Muscle layer of colon (tissue), 2 donors: ENCODE measurements around the gene GSS.

Experiments used
- H3K27ac ChIP-seq: one replicate; pipeline ENCODE4 v1.7.0; 2013; ENCODE audit warnings: low read depth, mild to moderate bottlenecking, low read length, moderate library complexity
- H3K27me3 ChIP-seq, 2 donors: one replicate each; pipeline ENCODE4 v1.7.0; 2013; ENCODE audit warnings: low read length in 2 of 2, mild to moderate bottlenecking in 2 of 2; ENCODE audit not compliant: insufficient read depth in 2 of 2, control insufficient read depth in 1 of 2
- H3K36me3 ChIP-seq: one replicate; pipeline ENCODE4 v1.7.0; 2013; ENCODE audit warnings: mild to moderate bottlenecking, low read length; ENCODE audit not compliant: insufficient read depth
- H3K4me1 ChIP-seq: one replicate; pipeline ENCODE4 v1.7.0; 2013; ENCODE audit warnings: mild to moderate bottlenecking, low read length; ENCODE audit not compliant: insufficient read depth
- H3K4me3 ChIP-seq, 2 donors: one replicate each; pipeline ENCODE4 v1.7.0; 2013; ENCODE audit warnings: low read length in 2 of 2, low read depth in 1 of 2, mild to moderate bottlenecking in 1 of 2, moderate library complexity in 1 of 2
- H3K9ac ChIP-seq: one replicate; pipeline ENCODE4 v1.7.0; 2013; ENCODE audit warnings: low read length
- H3K9me3 ChIP-seq: one replicate; pipeline ENCODE4 v1.7.0; 2013; ENCODE audit warnings: mild to moderate bottlenecking, low read length
- donor health status: abdominal sarcoma.
- donor health status: Adenocarcinoma of cecum.

The GSS gene

DNA sequence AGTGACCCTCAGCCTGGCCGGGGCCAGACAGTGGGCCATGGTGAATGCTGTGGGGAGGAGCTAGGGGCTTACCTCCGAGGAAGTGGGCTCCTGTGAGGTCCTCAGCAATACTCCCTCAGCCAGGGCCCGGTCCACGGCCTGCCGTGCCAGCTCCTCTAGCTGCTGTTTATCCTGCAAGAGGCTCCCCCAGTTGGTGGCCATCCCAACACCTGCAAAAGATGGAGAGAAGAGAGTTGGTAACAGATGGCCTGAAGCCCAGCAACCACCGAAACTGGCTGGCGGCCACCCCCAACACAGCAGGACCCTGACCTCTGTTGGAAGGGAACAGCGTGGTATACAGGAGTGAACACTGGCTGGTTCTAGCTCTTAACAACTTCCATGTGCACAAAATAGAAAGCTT lies 4.0 kb downstream of the GSS start:
- Histone ChIP-seq H3K27ac (no peak overlapping the region), H3K4me1 (peaks cover 14% of the 10 kb centered on the region), H3K9ac (no peak overlapping the region), H3K36me3 (no peaks in the 10 kb centered on the region), H3K4me3 (no peak overlapping the region), H3K27me3 (no peaks in the 10 kb centered on the region), H3K9me3 (no peaks in the 10 kb centered on the region)

DNA sequence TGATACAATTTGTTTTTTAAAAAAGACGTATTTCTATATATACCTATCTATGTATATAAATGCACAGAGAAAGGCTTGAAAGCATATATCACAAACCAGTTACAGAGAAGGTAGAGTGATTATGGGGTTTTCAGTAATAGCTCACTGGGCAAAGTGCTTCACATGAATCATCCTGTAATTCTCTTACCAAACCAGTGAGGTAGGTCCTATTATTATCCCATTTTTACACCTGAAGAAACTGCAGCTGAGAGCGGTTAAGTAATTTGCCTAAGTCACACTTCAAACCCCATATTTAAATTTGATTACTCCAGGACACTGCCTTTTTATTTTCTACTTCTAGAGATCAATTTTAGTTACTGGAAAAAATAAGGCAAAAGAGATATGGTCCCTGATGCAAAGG lies 4.4 kb downstream of the GSS start:
- H3K4me1 ChIP-seq = peaks cover 10% of the 10 kb centered on the region
- H3K9ac ChIP-seq = no peak overlapping the region
- no peak overlapping the region for H3K4me3 ChIP-seq
- no peaks in the 10 kb centered on the region for H3K36me3 ChIP-seq
- no peaks in the 10 kb centered on the region for H3K9me3 ChIP-seq
- no peak overlapping the region for H3K27ac ChIP-seq
- H3K27me3 ChIP-seq = no peaks in the 10 kb centered on the region

DNA sequence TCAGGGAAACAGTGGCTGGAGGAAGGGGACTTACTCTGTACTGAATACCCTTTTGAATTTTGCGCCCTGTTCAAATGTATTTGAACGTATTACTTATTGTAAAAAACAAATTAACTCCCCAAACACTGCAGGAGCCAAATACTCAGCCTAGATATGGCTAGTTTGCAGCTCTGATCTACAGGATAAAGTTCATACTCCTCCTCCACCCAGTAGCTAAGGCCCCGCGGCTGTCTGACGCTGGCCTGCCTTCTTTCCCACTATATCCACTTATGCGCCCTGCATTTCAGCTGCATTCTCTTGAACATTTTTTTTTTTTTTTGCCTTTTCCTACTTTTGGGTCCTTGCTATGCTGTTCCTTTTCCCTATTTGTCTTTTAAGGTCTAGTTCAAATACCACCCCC lies 6.5 kb downstream of the GSS start:
- Histone ChIP-seq H3K27ac (no peak overlapping the region), H3K4me1 (no peaks in the 10 kb centered on the region), H3K27me3 (no peaks in the 10 kb centered on the region), H3K4me3 (no peak overlapping the region), H3K9ac (no peak overlapping the region), H3K36me3 (peaks cover under 1% of the 10 kb centered on the region), H3K9me3 (no peaks in the 10 kb centered on the region)

DNA sequence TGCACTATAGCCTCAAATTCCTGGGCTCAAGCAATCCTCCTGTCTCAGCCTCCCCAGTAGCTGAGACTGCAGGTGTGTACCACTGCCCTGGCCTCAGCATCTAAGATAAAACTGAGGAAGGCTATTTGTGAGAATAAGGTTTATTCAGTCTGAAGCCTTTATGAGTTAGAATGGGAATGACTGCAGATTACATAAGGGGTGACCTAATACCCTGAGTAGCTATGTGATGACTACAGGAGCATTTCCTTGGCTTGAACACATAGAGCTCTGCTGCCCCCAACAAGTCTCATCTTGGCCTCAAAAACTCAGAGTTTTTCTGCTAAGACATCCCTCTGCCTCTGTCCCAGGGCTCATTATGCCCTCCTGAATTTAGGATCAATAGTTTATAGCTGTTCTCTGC lies 7.6 kb downstream of the GSS start:
- Histone ChIP-seq H3K36me3 (peaks cover 7% of the 10 kb centered on the region), H3K4me1 (no peaks in the 10 kb centered on the region), H3K9ac (no peak overlapping the region), H3K27me3 (no peaks in the 10 kb centered on the region), H3K4me3 (no peak overlapping the region), H3K9me3 (no peaks in the 10 kb centered on the region), H3K27ac (no peak overlapping the region)

DNA sequence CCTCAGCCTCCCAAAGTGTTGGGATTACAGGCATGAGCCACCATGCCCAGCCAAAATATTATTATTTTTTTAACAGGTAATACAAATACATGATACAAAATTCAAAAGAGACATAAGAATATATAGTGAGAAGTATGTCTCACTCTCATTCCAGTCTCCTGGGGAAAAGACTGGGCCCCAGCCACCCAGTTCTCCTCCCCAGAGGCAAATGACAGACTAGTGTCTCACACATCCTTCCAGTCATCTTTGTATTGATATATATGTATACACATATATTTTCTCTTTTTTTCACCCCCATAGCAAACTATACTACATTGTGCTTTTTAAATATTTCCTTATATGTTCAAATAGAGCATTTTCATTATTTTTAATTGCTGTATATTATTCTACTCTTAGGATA lies 8.3 kb downstream of the GSS start:
- Histone ChIP-seq H3K4me3 (no peak overlapping the region), H3K27me3 (no peaks in the 10 kb centered on the region), H3K9me3 (no peaks in the 10 kb centered on the region), H3K9ac (no peak overlapping the region), H3K36me3 (peaks cover 13% of the 10 kb centered on the region), H3K4me1 (no peaks in the 10 kb centered on the region), H3K27ac (no peak overlapping the region)

DNA sequence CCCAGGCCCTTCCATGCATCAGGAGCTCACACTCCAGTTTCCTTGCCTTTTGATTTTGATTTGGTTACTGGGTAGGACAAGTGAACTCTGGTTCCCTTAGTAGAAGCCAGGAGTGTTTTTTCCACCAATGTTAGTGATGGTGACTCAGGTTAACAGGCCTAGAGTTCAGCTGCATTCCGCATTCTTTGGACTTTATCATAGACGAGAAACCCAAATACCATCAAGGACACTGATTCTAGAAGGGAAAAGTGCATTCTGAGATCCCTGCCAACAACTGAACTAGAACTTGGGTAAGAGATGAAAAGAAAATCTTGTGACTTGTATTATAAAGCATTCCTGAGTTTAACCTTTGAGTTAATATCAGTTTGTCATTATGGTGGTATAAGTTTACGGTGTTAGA lies 8.9 kb downstream of the GSS start:
- Histone ChIP-seq H3K36me3 (peaks cover 19% of the 10 kb centered on the region), H3K9me3 (no peaks in the 10 kb centered on the region), H3K9ac (no peak overlapping the region), H3K4me3 (no peak overlapping the region), H3K27me3 (no peaks in the 10 kb centered on the region), H3K4me1 (no peaks in the 10 kb centered on the region), H3K27ac (no peak overlapping the region)

DNA sequence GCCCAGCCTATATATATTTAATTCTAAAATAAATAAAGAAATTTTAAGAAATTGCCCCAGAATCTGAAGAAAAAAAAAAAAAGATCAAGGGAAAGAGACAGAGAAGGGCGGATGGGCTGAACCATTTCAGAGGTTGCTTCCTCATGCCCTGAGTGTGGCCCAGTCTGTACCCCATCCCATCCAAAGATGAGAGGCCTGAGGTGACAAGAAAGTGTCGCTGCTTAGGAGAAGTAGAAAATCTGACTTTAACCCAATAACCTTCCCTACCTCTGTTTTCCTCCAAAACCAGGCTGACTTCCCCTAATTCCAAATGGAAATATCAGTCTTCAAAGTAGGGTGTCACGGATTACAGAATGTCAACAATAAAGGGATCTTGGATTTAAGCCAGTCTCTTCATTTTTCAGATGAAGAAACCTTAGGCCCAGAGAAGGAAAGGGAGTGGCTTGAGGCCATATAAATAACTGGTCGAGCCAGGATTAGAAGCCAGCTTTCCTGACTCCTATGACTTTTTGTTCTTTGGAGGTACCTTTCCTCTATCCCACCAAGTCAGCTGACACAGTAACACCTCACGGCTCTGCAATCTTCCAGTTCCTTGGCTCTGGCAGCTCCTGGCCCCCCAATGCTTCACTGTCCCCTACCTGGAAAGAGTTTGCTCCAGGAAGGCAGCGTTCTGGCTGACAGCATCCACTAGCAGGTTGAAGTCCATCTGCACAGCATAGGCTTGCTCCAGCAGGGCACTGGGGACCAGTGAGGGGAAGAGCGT lies 10.1 kb downstream of the GSS start:
- Histone ChIP-seq H3K4me3 (no peak overlapping the region), H3K9me3 (no peaks in the 10 kb centered on the region), H3K9ac (no peak overlapping the region), H3K36me3 (peaks cover 24% of the 10 kb centered on the region), H3K4me1 (no peaks in the 10 kb centered on the region), H3K27me3 (no peaks in the 10 kb centered on the region), H3K27ac (no peak overlapping the region)

DNA sequence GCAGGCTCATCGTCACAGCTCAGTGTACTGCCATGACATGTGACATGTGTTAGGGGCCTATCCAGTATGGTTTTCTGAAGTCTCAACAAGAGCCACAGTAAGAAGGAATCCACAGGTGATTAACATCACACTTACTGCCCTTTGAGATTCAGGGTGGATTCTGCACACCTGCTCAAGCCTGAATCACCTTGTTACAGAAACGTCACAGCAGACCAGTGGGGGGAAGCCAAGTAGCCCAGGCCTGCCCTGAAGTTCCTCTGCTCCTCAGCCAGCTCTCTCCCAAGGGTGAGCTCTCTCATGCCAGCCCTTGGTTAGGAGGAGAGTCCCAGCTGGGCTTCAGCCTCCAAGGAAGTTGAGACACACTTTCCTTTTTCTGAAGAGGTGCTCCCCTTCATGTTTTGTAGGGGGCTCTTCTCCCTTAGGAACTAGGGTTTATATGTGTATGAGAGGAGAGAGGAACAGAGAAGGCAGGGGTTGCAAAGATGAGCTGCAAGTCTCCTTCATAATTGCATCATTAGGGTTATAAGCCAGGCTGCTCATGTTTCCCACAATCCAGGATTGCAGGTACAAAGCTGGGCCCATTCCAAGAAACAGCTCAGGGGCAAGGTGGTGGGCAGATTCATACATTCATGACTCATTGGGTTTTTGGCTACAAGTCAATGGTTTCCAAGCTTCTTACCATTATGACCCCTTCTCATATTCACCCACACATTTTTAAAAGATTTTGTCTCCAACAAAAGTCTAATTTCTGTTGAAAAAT lies 11.6 kb downstream of the GSS start:
- peaks cover 24% of the 10 kb centered on the region for H3K36me3 ChIP-seq
- H3K9ac ChIP-seq = no peak overlapping the region
- no peak overlapping the region for H3K4me3 ChIP-seq
- H3K4me1 ChIP-seq = no peaks in the 10 kb centered on the region
- no peaks in the 10 kb centered on the region for H3K9me3 ChIP-seq
- no peak overlapping the region for H3K27ac ChIP-seq
- no peaks in the 10 kb centered on the region for H3K27me3 ChIP-seq

DNA sequence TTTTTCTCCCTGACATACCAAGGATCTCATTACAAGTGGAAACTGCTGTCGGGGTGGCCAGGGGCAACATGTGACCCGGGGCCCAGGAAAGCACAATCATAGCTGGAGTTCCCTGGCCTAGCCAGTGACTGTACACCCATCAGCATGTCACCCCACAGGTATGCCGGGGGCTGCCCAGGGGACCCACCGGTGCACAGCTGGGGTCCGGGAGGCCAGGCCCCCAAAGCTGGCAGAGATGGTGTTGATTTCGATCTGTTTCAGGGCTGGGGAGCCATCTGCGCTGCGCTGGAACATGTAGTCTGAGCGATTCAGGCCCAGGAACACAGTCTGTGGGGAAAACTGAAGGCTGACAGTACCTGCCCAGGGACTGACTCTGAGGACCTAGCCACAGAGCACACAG lies 13.3 kb downstream of the GSS start:
- no peaks in the 10 kb centered on the region for H3K9me3 ChIP-seq
- no peak overlapping the region for H3K27ac ChIP-seq
- H3K4me3 ChIP-seq = no peak overlapping the region
- H3K27me3 ChIP-seq = no peaks in the 10 kb centered on the region
- H3K36me3 ChIP-seq = peaks cover 33% of the 10 kb centered on the region
- no peak overlapping the region for H3K9ac ChIP-seq
- no peaks in the 10 kb centered on the region for H3K4me1 ChIP-seq

DNA sequence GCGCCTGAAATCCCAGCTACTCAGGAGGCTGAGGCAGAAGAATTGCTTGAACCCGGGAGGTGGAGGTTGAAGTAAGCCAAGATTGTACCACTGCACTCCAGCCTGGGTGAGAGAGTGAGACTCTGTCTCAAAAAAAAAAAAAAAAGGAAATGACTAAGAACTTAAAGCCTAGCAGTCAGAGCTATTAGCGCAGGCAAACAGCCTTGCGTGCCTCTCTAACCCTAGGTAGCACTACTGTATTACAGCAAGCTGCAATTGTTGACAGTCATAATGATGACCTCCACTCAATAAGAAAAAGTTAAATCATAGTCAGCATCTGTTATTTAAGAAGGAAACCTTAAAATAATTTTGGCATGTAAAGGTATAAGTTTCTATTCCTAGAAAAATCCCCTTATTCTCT lies 14.4 kb downstream of the GSS start:
- no peak overlapping the region for H3K27ac ChIP-seq
- no peak overlapping the region for H3K9ac ChIP-seq
- H3K4me3 ChIP-seq = no peak overlapping the region
- H3K9me3 ChIP-seq = no peaks in the 10 kb centered on the region
- H3K27me3 ChIP-seq = no peaks in the 10 kb centered on the region
- H3K36me3 ChIP-seq = peaks cover 33% of the 10 kb centered on the region
- no peaks in the 10 kb centered on the region for H3K4me1 ChIP-seq

DNA sequence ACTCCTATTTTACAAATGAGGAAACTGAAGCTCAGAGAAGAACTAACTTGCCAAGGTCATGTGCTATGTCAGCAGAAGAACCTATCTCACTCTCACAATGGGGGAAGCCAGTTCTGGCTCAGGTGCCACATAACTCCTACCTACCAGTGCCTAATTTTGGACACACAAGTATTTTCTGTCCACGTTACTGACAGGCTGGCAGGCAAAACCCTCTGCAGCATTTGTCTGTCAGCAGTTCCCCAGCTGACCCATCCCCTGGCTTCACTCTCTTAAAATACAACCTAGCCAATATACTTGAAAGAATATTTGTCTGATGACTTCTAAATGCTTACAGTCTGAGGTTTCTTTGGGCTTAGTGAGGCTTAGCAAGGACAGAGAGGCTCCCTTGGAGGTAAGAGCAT lies 15.5 kb downstream of the GSS start:
- H3K9ac ChIP-seq = no peak overlapping the region
- H3K4me3 ChIP-seq = no peak overlapping the region
- no peak overlapping the region for H3K27ac ChIP-seq
- no peaks in the 10 kb centered on the region for H3K4me1 ChIP-seq
- H3K9me3 ChIP-seq = no peaks in the 10 kb centered on the region
- no peaks in the 10 kb centered on the region for H3K27me3 ChIP-seq
- H3K36me3 ChIP-seq = peaks cover 36% of the 10 kb centered on the region
